ENCODE results near the gene CCDC97.

DNA sequence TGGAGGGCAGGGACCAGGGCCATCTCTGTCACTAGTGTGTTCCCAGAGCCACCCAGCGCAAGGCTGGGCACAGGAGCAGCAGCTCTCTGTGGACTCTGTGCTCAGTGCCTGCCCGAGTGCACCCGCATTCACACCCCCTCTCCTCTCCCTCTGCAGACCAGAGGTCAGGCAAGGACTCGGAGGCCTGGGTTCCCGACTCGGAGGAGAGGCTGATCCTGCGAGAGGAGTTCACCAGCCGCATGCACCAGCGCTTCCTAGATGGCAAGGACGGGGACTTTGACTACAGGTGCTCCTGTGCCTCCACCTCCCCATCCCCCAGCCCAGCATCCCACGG lies 10.2 kb downstream of the CCDC97 start:
- TF ChIP-seq, protein P1, sequence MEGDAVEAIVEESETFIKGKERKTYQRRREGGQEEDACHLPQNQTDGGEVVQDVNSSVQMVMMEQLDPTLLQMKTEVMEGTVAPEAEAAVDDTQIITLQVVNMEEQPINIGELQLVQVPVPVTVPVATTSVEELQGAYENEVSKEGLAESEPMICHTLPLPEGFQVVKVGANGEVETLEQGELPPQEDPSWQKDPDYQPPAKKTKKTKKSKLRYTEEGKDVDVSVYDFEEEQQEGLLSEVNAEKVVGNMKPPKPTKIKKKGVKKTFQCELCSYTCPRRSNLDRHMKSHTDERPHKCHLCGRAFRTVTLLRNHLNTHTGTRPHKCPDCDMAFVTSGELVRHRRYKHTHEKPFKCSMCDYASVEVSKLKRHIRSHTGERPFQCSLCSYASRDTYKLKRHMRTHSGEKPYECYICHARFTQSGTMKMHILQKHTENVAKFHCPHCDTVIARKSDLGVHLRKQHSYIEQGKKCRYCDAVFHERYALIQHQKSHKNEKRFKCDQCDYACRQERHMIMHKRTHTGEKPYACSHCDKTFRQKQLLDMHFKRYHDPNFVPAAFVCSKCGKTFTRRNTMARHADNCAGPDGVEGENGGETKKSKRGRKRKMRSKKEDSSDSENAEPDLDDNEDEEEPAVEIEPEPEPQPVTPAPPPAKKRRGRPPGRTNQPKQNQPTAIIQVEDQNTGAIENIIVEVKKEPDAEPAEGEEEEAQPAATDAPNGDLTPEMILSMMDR (IDR thresholded peaks at IDR 0.05): no peak
- no peak for TF ChIP-seq POLR2A (IDR thresholded peaks at IDR 0.05)

Data from heart left ventricle (tissue), 13 donors.